Measurements from ENCODE around the gene ANKDD1B.

ANKDD1B gene

GRCh38 chr5:75616371-75616881 is 5.2 kb downstream of the ANKDD1B start:
- no peak for DNase-seq (ENCODE audit: low read depth)

DNA sequence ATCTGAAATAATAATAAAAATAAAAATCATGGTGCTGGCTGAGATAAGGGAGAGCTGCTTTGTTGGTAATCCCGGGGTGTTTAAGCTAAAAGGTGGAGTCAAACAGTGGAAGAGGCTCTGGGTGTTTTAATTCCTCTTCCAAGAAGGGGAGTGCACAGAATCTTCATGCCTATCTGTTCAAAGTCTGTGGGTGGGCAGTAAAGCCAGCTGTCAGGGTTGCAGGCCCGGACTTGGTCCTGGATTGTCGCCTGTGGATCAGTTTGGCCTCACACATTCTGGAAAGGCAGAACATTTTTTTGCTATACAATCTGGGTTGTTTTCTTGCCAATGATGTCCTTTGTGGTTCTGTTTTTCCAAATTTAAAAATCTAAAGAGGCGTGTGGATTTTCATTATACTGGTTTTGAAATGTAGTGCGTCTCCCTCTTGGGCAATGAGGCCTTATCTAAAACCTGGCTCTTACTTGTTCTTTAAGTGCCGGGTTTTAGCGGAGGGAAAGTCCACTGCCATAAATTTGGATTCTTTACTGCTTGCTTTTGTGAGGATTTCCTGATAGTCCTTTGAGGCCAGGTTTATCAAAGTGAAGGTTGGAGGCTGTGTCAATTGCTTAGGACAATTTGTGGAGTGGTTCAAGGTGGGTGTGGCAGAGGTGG is 5.8 kb downstream of the ANKDD1B start:
- DNase-seq (ENCODE audit: low read depth): no peak

DNA sequence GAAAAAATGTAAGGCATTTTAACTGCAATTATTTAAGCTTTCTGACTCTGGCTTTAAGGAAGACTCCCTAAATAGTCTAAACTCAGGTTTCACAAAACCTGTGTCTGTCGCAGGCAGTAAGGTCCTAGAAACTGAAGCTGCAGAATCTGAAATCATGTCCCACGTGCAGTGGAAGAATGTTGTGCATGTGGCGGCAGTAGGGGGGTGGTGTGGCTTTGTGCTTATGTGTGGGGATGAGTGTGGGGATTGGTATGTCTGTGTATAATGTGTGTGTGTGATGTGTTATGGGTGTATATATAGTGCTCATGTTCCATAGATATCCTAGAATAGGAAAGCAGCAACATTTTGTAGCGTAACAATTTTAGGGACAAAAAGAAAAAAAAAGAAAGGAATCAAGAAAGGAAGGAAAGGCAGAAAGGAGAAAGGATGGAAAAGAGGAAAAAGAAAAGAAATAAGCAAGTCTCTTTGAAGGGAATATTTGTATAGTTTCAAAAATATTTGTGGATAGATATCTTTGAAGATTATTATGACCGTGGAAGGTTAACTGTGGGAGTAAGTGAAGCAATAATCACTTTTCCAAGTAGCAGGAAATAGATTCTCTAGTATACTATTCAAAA is 6.6 kb downstream of the ANKDD1B start:
- DNase-seq (ENCODE audit: low read depth): no peak

- DNase-seq (ENCODE audit: low read depth): no peak
These were observed 9.1 kb downstream of the ANKDD1B start for GRCh38 chr5:75620184-75620959.

DNA sequence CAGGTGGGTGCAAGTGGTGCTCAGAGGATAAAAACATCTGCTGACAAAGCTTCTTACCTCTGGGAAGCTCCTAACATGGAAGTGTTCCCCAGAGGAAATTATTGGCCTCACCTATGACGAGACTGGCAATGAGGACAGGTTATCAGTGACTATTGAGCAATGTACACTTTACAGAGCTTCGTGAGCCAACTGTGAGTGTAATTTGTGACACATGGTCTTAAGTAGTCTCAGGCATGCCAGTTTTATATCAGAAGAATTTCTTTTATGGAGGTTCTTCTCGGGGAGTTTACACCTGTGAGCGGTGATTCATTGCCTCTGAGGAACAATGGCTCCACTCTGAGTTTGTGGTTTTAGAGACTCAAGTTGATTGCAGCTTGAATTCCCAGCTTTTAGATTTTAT is 11.3 kb downstream of the ANKDD1B start:
- no peak for DNase-seq (ENCODE audit: low read depth)

GRCh38 chr5:75623846-75624245 is 12.6 kb downstream of the ANKDD1B start:
- no peak for DNase-seq (ENCODE audit: low read depth)

DNA sequence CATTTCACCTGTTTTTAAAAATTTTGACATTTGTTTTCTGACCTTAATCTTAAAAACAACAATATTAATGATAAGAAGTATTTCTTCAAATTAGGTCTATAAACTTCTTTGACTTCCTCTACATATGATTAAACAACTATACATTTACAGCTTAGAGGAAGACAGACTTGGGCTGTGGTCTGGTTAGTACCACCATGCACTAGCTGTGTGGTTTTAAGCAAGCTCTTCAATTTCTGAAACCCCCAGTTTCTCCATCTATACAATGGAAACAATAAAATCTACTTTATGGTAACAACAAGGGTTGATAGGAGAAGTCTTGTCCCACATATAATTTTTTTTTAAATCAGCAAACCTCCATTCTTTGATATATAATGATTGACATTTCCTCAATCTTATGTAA is 15.7 kb downstream of the ANKDD1B start:
- DNase-seq (ENCODE audit: low read depth): no peak

- no peak for DNase-seq (ENCODE audit: low read depth)
These were observed 16.5 kb downstream of the ANKDD1B start for GRCh38 chr5:75627801-75628200.

DNA sequence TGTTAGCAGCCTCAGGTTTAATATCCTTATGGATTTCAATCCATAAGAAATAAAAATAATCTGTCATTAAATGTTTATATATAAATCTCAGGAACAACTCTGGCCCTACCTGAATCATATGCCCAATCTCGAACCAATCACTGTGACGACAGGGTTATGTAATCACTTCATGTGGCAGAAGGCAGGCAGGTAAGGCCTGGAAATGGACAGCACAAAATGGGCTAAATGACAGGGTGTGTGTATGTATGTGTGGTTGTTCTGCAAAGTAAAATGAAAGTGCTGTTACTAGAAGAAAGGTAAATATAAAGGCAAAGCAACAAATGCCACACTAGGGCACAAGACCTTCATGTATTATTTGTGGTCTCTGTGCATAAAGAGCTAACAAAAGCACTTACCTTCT is 19.6 kb downstream of the ANKDD1B start:
- DNase-seq (ENCODE audit: low read depth): no peak

DNA sequence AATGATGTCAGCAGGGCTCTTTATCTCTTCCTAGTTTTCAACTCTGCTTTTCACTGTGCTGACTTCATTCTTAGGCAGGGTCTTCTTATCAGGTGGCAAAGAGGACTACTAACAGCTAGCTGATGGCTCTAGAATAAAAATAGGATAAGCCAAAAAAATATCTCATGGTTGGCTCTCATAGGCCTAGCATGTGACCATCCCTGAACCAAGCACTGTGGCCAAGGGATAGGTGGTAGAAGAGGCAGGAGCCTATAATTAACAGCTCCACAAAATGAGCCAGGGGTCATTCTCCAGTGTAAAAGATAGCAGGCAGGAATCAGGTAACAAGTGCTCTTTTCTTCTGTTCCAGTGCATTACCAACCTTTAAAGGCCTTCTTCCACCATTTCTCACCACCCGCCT is 21.1 kb downstream of the ANKDD1B start:
- no peak for DNase-seq (ENCODE audit: low read depth)

DNA sequence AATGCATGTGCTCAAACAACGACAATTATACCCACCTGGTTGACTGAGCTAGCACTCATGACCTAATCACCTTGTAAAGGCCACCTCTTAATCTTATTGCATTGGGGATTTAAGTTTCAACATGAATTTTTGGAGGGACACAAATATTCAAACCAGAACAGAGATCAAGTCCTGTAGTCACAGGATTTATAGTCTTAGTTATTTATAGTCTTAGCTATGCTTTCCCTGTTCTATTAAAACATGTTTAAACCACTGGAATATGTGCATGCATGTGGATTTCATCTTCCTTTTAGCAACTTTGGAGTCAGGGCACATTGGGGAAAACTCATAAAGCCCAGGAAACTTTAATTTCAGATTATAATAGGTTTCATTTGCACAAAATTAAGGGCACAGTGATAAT is 26.7 kb downstream of the ANKDD1B start:
- DNase-seq (ENCODE audit: low read depth): no peak

- no peak for DNase-seq (ENCODE audit: low read depth)
These were observed 28.5 kb downstream of the ANKDD1B start for GRCh38 chr5:75639535-75640311.

DNA sequence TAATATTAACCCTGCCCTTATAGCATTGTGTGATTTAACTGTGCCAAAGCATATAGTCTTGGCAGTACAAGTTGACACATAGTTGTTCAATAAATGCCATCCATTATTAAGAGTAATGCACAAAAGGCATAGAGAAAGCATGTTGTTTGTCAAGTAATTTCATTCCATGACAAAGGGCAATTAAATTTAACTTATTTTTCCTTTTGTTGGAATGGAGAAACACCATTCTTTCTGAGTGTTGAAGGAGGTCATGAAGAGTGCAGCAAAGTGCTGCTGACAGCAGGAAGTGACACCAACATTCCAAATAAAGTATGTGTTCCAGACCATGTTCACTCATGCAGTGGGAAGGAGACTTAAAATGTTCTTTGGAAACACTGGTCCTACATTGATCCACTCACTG is 29.1 kb downstream of the ANKDD1B start:
- DNase-seq (ENCODE audit: low read depth): no peak

DNA sequence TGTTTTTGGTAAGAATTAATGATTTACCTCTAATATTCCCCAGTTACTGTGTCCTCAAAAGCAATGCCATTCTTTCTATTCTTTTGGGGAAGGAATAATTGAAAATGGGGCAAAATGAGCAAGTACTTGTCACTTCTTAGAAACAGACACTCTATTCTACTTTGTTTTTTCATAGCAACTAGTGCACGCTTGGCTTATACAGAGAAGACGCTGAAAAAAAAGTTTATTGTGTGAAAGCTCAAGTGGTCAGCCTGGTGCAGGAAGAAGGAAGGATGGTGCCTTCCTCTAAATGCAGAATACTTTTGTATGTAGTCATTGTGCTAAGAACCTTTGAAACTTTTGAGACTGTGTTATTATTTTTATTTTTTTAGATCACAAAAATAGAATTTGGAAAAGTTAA is 29.6 kb downstream of the ANKDD1B start:
- DNase-seq (ENCODE audit: low read depth): no peak

DNA sequence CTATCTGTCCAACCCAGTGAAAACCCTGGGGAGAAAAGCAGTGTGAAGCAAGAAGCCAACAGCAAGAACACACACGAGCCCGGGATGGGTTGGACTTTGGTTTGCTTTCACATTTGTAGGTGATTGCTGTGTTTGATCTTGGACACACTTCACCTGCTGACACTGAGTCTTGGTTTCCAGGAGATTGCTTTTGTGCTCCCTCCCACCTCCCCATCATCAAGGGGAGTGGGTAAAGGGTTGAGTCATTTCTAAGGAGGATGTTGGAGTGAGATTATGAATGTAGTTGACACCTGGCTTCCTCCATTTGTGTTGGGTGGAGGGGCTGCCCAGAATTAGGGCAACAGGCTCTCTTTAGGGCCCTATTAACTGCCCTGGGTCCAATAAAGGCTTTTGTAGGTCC is 37.5 kb downstream of the ANKDD1B start:
- DNase-seq (ENCODE audit: low read depth): no peak

DNA sequence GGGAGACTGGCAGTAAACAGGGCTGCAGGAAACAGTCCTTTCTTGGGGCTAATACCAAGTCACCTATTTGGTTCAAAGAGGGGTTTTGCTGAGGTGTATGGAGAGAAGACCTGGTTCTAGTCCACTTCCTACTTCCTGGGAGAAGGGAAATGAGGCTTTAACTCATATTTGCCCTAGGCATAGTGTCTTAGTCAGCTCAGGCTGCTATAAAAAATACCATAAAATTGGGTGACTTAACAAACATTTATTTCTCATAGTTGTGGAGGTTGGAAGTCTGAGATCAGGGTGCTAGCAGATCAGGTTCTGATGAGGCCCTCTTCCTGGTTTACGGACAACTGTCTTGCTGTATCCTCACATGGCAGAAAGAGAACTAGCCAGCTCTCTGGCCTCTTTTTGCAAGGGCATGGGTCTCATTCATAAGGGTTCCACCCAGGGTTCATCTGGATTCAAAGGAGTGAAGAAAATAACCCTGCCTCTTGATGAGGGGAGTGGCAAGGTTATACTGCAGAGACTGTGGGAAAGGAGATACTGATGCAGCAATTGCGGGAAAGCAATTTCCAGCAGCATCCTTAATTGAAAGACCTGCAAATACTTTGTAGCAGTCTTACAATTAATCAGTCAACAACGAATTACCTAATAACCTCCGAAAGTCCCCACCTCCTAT is 40.5 kb downstream of the ANKDD1B start:
- no peak for DNase-seq (ENCODE audit: low read depth)

- no peak for DNase-seq (ENCODE audit: low read depth)
These were observed 42.3 kb downstream of the ANKDD1B start for GRCh38 chr5:75653521-75653920.

- no peak for DNase-seq (ENCODE audit: low read depth)
These were observed 43.5 kb downstream of the ANKDD1B start for GRCh38 chr5:75654693-75655295.

DNA sequence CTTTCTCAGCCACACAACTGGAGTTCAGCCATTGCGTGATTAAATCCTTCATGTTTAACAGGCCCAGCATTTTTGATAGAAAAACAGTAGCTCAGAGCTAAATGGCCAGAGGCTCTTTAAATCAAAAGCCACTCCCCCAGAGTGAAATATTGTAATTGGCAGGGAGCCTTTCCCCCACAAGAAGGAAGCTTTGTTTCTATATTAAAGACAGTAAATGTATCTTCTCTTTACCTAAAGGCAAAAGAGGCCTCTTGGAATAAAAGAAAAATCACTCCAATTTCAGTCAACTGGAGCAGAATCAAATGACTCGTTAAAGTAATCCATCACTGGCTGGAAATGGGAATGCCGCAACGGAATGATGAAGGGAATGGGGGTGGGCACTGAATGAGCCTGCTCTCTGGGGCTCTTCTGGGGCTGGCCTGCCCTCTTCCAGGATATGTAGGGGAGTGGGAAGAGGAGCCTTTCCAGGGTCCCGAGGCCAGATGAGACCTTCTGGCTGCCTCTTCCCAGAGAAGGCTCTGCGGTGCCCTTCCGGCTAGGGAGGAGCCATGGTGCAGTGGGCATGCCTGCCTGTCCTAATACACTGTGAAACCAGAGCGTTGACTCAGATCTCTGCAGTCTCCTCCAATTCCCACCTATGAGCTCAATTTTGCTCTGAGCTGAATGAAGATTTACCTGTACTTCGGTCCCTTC is 45.2 kb downstream of the ANKDD1B start:
- DNase-seq (ENCODE audit: low read depth): no peak

GRCh38 chr5:75659791-75660450 is 48.7 kb downstream of the ANKDD1B start:
- DNase-seq (ENCODE audit: low read depth): no peak
